Loucy (cell line): ENCODE data around the gene NUP62.
"Not testable (repeated sequence)": the region's sequence is repeated elsewhere in the genome, so short reads cannot be mapped to it uniquely, and the experiment has no call there.

Experiments
- H2AFZ ChIP-seq: fragments of 200-600 bp; sonication (generic); 2 replicates; pipeline ENCODE4 v1.6.0; 2016; ENCODE audit warnings: antibody characterized with exemption, mild to moderate bottlenecking, low read length, moderate library complexity
- H3F3A ChIP-seq: fragments of 200-600 bp; 2 replicates; pipeline ENCODE4 v1.6.0; 2016; ENCODE audit warnings: antibody characterized with exemption, low read depth, mild to moderate bottlenecking
- H3K27me3 ChIP-seq: fragments of 200-600 bp; sonication (generic); 2 replicates; pipeline ENCODE4 v1.6.1; 2014; ENCODE audit warnings: low read length, mild to moderate bottlenecking; ENCODE audit not compliant: insufficient read depth, poor library complexity, severe bottlenecking
- H3K36me3 ChIP-seq: fragments of 200-600 bp; sonication (generic); 2 replicates; pipeline ENCODE4 v1.6.1; 2016; ENCODE audit warnings: low read length; ENCODE audit not compliant: insufficient read depth
- H3K4me1 ChIP-seq: fragments of 200-600 bp; sonication (generic); 2 replicates; pipeline ENCODE4 v1.5.1; 2014; ENCODE audit warnings: low read length, mild to moderate bottlenecking; ENCODE audit not compliant: insufficient read depth, poor library complexity, severe bottlenecking
- H3K4me2 ChIP-seq: fragments of 200-600 bp; sonication (generic); 2 replicates; pipeline ENCODE4 v1.6.0; 2014; ENCODE audit warnings: antibody characterized with exemption, low read length, low read depth, mild to moderate bottlenecking; ENCODE audit not compliant: poor library complexity, severe bottlenecking
- H3K4me3 ChIP-seq: fragments of 200-600 bp; sonication (generic); 2 replicates; pipeline ENCODE4 v1.5.1; 2014; ENCODE audit warnings: low read length, mild to moderate bottlenecking, mixed read lengths; ENCODE audit not compliant: poor library complexity, severe bottlenecking
- H3K79me2 ChIP-seq: fragments of 200-600 bp; sonication (generic); 2 replicates; pipeline ENCODE4 v1.6.1; 2014; ENCODE audit warnings: low read length; ENCODE audit not compliant: insufficient read depth
- H3K9ac ChIP-seq: fragments of 200-600 bp; sonication (generic); 2 replicates; pipeline ENCODE4 v1.6.0; 2014; ENCODE audit warnings: mild to moderate bottlenecking, low read depth, low read length, moderate library complexity; ENCODE audit not compliant: poor library complexity, severe bottlenecking
- H3K9me2 ChIP-seq: fragments of 200-600 bp; sonication (generic); replicated peaks from 2 replicates; pipeline ENCODE4 v1.6.1; 2016; ENCODE audit warnings: low read depth, low read length, mixed read lengths
- H3K9me3 ChIP-seq: fragments of 200-600 bp; sonication (generic); 2 replicates; pipeline ENCODE4 v1.6.1; 2014; ENCODE audit warnings: mild to moderate bottlenecking, antibody characterized with exemption, low read length, low read depth; ENCODE audit not compliant: insufficient read depth
- H4K20me1 ChIP-seq: fragments of 200-600 bp; sonication (generic); 2 replicates; pipeline ENCODE4 v1.6.0; 2014; ENCODE audit warnings: antibody characterized with exemption, low read length, mild to moderate bottlenecking; ENCODE audit not compliant: insufficient read depth, poor library complexity, severe bottlenecking
- EZH2phosphoT487 ChIP-seq: fragments of 200-600 bp; IDR thresholded peaks from 2 replicates; pipeline ENCODE4 v1.6.1; 2018; ENCODE audit warnings: antibody characterized with exemption, mild to moderate bottlenecking, moderate library complexity, borderline replicate concordance
- TF ChIP-seq, protein P1 (sequence below): fragments of 200-600 bp; sonication (generic); conservative IDR thresholded peaks from 2 replicates; pipeline ENCODE4 v1.5.1; 2014; ENCODE audit warnings: mild to moderate bottlenecking, antibody characterized with exemption, low read length

The NUP62 gene

GRCh38 chr19:49950590-49950948 lies 21.3 kb upstream of the NUP62 start:
- no peaks in the 10 kb centered on the region for H3F3A ChIP-seq
- no peaks in the 10 kb centered on the region for H3K9me3 ChIP-seq
- H3K4me1 ChIP-seq, result no peaks in the 10 kb centered on the region
- no peak overlapping the region for H3K4me2 ChIP-seq
- no peaks in the 10 kb centered on the region for H3K79me2 ChIP-seq
- H3K4me3 ChIP-seq, result no peak overlapping the region
- no peaks in the 10 kb centered on the region for H3K9me2 ChIP-seq
- TF ChIP-seq, protein P1, sequence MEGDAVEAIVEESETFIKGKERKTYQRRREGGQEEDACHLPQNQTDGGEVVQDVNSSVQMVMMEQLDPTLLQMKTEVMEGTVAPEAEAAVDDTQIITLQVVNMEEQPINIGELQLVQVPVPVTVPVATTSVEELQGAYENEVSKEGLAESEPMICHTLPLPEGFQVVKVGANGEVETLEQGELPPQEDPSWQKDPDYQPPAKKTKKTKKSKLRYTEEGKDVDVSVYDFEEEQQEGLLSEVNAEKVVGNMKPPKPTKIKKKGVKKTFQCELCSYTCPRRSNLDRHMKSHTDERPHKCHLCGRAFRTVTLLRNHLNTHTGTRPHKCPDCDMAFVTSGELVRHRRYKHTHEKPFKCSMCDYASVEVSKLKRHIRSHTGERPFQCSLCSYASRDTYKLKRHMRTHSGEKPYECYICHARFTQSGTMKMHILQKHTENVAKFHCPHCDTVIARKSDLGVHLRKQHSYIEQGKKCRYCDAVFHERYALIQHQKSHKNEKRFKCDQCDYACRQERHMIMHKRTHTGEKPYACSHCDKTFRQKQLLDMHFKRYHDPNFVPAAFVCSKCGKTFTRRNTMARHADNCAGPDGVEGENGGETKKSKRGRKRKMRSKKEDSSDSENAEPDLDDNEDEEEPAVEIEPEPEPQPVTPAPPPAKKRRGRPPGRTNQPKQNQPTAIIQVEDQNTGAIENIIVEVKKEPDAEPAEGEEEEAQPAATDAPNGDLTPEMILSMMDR, result no peak
- TF ChIP-seq EZH2phosphoT487, result no peak
- H3K9ac ChIP-seq, result no peak overlapping the region
- H2AFZ ChIP-seq, result no peak overlapping the region
- H3K27me3 ChIP-seq, result no peaks in the 10 kb centered on the region
- H4K20me1 ChIP-seq, result no peaks in the 10 kb centered on the region
- H3K36me3 ChIP-seq, result no peaks in the 10 kb centered on the region

DNA sequence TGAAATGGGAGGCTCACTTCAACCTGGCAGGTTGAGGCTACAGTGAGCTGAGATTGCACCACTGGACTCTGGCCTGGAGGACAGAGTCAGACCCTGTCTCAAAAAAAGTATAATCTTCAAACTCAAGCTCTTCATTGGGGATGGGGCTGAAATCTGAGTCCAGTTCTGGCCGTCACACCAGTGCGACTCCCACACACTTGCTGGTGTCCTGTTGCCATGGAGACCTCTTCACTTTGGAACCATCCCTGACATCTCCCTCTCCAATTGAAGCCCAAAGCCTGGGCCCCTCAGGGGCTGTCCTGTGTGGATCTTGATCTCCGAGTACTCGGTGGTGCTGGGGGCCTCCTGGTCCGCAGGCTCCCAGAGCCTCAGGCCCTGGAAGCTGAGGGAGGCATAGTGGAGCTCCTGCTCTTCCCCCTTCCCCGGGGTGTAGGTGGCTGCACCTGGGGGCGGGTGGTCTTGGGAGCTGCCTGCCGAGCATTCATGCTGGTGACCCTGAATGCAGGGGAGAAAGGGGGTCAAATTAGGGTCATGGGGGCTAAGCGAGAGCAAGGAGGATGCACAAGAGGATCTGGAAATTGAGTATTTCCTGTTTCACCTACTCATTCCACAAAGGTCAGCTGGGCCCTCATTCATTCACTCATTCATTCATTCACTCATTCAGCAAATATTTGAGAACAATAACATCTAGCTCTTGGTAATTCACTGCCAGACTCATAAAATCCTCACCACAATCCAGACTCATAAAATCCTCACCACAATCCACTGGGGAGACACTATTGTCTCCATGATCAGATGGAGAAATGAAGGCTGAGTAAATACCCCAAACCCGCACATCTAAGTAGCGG lies 20.7 kb upstream of the NUP62 start:
- no peaks in the 10 kb centered on the region for H3K9me2 ChIP-seq
- no peaks in the 10 kb centered on the region for H3K36me3 ChIP-seq
- H4K20me1 ChIP-seq, result no peaks in the 10 kb centered on the region
- H3K4me1 ChIP-seq, result no peaks in the 10 kb centered on the region
- H3K4me3 ChIP-seq, result no peak overlapping the region
- H3K79me2 ChIP-seq, result no peaks in the 10 kb centered on the region
- no peak overlapping the region for H2AFZ ChIP-seq
- TF ChIP-seq EZH2phosphoT487, result no peak
- TF ChIP-seq, protein P1, result no peak
- H3K4me2 ChIP-seq, result no peak overlapping the region
- no peak overlapping the region for H3K9ac ChIP-seq
- H3K9me3 ChIP-seq, result no peaks in the 10 kb centered on the region
- H3K27me3 ChIP-seq, result no peaks in the 10 kb centered on the region
- no peaks in the 10 kb centered on the region for H3F3A ChIP-seq

DNA sequence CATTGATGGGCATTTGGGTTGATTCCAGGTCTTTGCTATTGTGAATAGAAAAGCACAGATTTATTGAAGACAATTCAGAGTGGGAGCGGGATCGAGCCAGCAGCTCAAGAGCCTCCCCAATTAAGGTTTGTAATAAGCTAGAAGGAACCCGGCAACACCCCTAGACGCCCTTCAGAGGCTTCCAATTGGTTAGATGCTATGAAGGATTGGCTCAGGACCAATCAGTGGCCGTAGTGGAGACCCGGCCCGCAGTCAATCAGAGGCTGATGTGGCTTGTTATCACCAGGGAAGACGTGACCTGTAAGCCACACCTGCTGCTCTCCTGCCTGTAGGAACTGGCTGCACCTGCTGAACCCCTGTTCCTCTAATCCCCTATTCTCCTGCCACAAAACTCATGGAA lies 17.1 kb upstream of the NUP62 start:
- no peak overlapping the region for H3K9ac ChIP-seq
- H2AFZ ChIP-seq, result no peak overlapping the region
- no peaks in the 10 kb centered on the region for H3K9me2 ChIP-seq
- no peaks in the 10 kb centered on the region for H3F3A ChIP-seq
- H3K27me3 ChIP-seq, result no peaks in the 10 kb centered on the region
- no peaks in the 10 kb centered on the region for H3K79me2 ChIP-seq
- H3K4me1 ChIP-seq, result no peaks in the 10 kb centered on the region
- no peaks in the 10 kb centered on the region for H3K36me3 ChIP-seq
- H3K9me3 ChIP-seq, result no peaks in the 10 kb centered on the region
- TF ChIP-seq, protein P1, result no peak
- TF ChIP-seq EZH2phosphoT487, result no peak
- H4K20me1 ChIP-seq, result no peaks in the 10 kb centered on the region
- no peak overlapping the region for H3K4me3 ChIP-seq
- H3K4me2 ChIP-seq, result no peak overlapping the region

- not testable (repeated sequence) for H3F3A ChIP-seq, H2AFZ ChIP-seq
Observed at GRCh38 chr19:49944567-49944966, 15.3 kb upstream of the NUP62 start.

More at GRCh38 chr19:49944567-49944966, 15.3 kb upstream of the NUP62 start:
- not testable (repeated sequence) for H3K4me3 ChIP-seq, H3K9me3 ChIP-seq, H3K9me2 ChIP-seq, H4K20me1 ChIP-seq, H3K4me1 ChIP-seq, H3K27me3 ChIP-seq, H3K9ac ChIP-seq, H3K4me2 ChIP-seq, H3K79me2 ChIP-seq, H3K36me3 ChIP-seq
